NCI-H748 (cell line): Measurements from ENCODE around the gene CNTN4.

Source experiments
- DNase-seq: peaks from one replicate; lab custom pipeline; 2025; ENCODE audit not compliant: unreplicated experiment; lab: John Stamatoyannopoulos, UW

Gene CNTN4

DNA sequence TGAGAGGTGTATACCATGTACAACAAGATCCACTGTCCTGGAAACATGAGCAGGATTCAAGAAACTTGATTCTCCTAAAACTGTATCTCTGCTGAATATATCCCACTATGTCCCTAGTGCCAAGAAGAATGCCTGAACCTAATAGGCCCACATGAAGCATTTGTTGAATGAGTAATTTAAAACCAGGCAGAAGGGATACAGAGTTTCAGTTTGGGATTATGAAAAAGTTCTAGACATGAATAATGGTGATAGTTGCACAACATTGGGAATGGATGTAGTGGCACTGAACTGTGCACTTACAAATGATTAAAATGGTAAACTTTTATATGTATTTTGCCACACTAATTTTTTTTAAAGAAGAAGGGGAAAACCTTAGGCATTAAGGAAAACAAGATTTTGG, 750.4 kb downstream of the CNTN4 start:
- no peak for DNase-seq

DNA sequence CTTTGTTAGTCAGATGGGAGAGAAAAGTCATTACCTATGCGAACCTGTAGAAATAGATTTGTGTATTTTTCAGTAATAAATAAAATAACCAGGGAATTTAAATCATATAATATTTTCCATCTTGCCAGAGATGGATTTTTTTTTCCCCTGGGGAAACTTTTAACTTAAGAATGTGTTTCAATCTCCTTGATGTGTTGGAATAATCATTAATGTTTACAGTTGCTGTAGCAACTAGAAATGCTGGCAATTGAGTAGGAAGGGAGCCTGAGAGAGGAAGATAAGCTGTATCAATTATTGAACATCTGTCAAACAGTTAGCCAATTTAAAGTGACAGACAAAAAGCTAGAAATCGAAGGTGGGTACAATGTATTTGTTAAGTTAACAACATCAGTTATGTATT, 752.0 kb downstream of the CNTN4 start:
- DNase-seq, result no peak

DNA sequence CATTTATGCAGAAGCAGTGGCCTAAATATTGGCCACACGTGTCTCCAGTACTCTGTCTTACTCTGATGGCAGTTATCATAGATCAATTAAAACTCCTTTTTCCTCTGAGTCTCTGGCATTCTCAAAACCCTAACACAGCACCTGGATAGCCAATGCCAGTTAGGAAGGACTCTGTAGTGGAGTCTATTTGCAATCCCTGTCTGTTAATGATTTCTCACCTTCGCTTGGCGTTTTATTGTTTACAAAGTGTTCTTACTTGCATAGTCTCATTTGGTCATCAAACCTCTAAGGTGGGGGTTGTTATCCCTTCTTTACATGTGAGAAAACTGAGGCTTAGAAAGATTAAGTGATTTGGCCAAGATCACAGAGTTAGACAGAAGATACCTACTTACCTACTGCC, 752.7 kb downstream of the CNTN4 start:
- DNase-seq, result no peak

DNA sequence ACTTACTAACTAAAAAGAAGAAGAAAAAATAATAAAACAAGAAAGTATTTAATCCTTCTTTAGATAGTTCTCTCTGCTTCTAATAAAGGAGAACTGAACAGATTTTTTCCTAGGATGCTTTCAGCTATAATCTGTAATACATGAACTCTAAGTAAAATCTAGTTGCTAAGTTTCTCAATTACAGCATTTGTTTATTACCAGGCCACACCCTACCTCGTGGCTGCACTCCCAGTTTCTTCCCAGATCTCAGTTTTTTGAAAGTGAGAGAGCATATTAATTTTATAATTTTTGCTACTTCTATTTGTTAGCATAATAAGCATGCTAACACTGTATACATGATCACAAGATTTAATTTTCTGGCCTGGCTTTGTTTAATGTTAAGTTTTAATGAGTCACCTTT, 753.2 kb downstream of the CNTN4 start:
- no peak for DNase-seq

DNA sequence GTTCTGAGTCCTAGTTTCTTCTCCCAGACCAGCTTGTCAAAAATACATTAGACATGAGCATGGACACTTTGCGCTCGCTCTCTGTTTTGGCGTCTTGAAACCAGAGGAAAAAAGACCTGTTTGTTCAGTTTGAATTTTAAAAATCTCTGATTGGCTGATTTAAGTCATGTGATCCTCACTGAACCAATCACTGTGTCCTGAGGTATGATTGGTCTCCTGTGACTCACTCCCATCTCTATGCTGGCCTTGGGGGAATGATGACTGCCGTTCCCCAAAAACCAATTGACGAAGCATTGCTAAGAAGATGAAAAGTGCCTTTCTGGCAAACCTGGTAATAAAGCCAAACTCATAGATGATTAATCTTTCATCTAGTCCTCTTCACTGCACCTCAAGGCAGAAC, 755.0 kb downstream of the CNTN4 start:
- no peak for DNase-seq

DNA sequence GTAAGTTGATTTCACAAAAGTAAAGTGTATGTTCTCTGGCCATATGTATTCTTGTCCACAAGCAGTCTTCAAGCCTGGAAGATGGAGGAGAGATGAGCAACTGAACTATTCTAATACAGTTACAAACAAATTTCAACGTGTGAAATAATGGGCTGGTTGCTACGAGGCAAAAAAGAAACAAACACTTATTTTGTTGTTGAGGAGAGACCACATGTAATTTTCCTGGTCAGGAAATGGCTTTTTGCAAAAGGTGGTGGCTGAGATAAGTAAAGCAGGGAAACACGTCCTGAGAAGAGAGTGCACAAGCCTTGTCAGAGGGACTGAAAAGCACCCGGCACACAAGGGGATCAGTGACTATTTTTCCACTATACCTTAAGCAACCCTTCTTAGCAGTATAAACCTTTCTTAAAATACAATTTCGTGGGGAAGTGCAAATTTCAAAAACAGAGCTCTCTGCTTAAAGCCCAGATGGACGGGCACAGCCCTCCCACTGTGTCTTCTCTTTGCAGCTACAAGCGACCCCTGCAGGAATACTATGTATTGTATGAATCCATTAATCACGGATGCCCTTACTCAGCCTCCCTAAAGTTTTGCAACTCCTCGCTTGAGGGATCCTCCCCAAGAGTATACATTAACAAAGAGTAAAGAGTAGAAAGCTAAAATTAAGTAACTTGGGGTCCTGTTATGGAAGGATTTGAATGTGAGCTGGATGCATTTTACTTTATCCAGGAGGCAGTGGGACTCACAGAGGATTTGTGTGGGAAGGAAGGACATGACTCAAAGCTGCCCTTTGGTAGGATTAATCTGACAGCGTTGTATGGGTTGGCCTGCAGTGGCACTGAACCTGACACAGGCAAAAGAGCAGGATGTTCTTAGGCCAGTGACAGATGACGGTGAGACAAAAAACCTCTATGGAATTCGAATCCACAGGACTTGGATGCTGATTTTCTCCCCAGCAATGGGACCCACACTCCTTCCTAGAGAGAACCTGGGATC, 757.8 kb downstream of the CNTN4 start:
- no peak for DNase-seq

DNA sequence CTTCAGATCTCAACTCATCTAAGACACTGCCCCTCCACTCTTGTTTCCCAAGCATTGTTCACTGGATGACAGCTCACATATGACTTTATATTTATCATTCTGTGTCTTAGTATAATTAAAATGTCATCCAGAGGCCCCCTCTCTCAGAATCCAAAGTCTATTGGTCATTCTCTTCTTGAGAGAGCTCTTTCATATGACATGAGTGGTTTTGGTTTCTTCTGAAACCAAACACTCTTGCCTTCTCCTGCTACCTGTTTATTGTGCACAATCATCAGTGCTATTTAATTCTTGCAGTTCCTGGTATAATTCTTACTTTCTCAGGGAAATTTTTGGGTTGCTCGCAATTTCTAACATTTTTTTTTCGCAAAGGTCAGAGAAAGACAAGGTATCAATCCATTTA, 762.0 kb downstream of the CNTN4 start:
- no peak for DNase-seq

DNA sequence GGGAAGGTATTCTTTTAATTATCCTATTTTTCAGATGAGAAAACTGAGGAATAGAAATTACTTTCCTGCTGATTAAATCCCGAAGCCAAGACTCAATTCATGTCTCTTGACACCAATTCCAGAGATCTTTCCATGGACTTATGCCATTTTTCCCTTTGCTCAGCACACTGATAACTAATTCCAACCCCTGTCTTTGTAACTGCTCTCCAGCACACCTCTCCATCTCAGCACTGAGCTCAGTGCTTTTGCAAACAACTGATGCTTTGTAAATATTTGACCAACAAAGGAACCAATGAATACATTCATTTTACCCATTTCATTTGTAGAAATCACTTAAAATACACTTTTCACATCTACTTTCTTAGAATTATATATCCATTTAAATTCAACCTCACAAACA, 762.5 kb downstream of the CNTN4 start:
- DNase-seq, result no peak

DNA sequence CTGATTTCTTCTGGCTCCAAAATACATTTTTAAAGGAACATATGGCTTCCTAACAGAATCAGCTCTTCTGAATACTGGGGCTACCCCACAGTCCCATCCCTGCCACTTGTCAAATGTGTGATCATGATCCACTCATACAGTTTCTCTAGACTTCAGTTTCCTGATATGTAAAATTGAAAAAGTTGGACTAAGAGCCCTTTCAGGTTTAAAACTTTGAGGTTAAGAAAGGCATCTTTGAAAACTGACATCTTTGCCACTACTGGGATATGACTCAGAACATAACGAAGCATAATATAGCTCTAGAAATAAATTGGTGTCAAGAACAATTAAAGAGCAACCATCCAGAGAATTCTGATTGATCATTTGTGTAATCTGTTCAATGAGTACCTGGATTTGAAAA, 763.3 kb downstream of the CNTN4 start:
- DNase-seq, result no peak

DNA sequence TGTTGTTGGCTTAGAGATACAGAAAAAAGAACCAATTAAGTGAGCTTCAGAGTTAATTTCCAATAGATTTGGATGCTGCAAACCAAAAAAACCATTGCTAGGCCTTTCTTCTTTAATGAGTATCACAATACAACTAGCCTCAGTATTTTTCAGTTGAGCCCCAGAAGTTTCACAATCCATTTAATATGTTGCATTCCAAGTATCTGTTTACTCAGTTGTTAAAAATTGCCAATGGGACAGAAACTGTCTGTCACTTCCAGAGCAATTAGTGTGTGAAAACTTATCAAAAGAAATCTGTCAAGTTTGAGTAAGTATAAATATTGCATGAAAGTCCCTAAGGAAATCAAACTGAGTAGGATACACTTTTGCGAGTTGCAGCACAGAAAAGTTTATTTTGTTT, 763.7 kb downstream of the CNTN4 start:
- DNase-seq, result no peak

DNA sequence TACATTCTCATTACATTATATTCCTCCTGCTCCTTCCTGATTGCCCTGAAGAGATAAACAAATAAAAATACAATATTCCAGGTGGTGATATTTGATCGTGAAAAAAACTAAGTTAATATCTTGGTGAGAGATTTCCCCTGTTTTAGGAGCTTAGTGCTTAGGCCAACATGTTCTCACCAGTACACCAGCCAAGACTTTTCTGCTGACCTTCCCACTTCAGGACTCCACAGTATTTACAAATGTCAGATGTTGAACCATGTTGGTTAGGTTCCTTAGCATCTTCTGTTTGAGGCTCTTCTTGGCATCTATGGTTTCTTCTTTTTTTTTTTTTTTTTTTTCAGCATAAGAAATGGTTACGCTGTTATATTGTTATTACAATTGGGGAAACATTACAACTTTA, 764.5 kb downstream of the CNTN4 start:
- DNase-seq, result no peak

DNA sequence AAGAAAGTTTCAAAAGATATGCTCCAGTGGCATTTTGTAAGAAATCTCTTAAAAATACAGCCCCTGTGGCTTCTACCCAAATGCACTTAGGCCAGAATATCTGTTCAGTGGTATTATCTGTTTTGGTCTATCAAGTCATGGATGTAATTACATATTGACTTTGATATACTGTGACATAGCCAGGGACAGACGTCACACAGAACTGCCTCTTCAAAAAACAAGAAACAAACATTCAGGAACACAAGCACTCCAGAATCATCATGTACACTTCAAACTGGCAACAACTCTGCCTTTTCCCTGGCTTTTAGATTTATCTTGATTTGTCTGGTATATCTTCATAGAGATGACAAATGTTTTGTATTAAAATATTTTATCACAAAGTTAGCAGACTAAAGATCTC, 771.2 kb downstream of the CNTN4 start:
- no peak for DNase-seq

DNA sequence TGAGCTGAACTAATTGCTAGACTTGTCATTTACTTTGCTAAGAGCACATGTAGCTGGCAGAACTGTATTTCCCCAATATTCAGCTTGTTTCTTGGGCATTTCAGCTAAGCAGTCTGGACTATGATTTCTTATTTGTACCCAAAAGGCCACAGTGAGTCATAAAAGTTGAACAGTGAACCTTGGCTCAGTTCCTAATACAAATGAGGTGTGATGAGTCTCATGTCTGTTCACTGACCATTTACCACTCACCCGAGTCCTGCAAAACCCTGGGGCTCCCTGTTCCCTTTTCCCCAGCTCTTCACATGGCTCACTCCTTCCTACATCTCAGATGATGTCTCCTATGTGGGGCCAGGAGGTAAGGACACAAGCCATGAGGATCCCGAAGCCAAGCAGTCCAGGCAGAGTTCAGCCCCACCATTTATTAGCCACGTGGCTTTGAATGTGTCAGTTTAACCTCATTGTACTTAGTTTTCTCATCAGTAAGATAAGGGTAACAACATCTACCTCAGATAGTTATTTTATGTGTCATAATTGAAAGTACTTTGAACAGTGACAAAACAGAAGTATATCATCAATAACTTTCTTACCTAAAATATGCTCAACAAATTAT, 772.2 kb downstream of the CNTN4 start:
- DNase-seq, result no peak

DNA sequence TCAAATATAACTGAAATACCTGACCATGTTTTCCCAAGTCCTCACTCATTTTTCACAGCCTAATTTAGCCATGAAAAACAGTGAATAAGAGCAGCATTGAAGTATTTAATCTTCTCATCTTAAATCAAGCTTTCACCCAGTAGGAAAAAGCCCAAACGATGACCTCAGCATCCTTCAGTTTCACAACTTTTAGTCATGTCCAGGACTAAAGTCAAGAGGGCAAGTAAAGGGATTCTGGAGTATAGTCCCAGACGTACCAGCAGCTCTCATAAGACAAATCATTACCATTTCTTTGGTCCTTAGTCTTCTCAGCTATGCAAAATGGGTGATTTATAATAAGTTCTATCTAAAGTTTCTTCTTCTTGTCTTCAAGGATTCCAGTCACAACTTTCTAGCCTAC, 774.2 kb downstream of the CNTN4 start:
- no peak for DNase-seq

DNA sequence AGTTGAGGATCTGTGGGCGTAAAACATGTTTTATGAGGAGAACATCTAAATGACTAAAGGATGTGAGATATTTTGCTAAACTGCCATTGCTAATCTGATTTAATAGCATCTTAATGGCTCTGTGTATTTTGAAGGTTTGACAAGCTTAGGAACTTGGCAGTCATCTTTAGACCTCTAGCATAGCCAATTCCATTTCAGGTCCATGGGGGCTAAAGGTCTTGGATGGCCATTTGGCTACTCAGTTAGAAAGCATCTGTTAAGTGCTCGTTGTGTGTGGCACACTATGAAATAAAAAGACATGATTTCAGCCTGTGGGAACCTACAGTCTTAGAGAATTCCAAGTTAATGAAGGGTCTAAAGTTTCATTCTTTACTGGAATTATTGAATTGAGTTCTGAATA, 775.3 kb downstream of the CNTN4 start:
- no peak for DNase-seq

DNA sequence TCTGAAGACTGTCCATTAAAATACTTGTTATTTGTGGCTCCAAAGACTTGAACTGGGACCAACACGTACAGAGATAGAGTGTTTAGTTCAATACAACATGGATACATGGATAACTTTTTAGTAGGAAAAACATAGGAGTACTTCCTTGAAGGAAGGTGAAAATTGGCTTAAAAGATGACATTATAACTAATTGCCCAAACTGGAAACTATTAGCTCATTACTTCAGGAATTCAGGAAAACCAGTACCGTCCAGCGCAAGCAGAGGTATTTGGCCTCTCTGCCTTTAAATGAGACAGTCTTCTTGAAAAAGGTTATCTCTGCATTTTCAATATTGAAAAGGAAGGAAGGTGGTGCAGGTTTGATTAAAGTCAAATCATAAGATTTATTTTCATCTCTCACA, 777.0 kb downstream of the CNTN4 start:
- no peak for DNase-seq

DNA sequence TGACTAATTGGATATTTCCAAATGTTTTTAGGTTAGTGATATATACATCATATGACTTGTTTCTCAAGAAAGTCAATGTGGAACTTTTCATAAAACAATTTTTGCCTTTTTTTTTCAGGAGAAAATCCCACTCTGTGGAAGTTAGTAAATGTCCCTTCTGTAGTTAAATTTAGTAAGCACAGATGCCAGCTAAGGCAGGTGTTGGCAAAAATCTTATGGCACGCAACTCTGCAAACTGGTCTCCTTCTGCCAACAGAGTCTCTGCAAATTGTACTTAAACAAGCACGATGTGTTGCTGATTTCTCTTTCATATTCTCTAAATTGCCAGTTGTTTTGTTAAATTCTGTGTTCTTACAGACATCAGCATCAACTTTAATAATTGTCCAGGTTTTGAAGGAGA, 777.7 kb downstream of the CNTN4 start:
- DNase-seq, result no peak

DNA sequence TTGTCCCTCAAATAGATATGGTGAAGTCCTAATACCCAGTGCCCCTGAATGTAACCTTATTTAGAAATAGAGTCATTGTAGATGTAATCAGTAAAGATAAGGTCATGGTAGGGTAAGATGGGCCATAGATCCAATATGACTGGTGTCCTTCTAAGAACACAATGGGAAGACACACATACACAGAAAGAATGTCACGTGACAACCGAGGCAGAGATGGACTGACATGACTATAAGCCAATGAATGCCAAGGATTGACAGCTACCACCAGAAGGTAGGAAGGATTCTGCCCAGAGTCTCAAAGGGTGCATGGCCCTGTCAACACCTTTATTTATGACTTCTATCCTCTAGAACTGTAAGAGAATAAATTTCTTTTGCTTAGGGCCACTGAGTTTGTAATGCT, 780.4 kb downstream of the CNTN4 start:
- DNase-seq, result no peak

DNA sequence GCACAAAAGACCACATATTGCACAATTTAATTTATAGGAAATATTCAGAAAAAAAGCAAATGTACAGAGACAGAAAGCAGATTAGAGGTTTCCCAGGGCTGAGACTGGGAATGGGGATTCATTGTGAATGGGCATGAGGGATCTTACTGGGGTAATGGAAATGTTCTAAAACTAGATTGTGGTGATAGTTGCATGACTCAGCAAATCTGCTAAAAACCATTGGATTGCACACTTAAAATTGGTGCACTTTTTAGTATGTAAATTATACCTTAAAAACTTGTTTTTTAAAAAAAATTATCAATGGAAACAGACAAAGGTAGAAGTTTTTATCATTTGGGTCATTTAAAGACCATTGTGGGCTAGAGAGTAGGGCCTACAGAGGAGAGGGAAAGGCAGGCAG, 780.9 kb downstream of the CNTN4 start:
- DNase-seq, result no peak

DNA sequence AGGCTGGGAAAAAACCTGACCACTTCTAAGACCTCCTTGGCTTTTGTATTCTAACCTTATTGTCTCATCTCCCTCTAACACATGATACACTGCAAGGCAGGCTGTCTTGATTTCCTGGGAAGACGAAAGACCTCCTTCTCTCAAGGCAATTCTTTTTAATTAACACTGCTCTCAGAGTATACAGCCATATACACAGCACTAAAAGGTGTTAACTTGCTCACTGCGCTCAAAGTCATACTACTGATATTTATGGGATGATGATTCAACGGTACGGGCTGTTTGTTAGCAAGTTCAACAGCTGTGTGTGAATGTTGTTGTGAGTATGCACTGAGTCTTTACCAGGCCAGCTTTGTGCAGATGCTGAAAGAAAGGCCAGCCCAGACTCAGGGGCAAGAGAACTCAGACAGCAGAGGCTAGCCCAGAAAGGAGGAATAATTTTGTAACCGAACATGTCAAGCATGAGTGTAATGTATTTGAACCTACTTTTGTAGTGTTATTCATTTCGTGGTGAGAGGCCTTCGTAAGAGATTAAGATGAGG, 781.6 kb downstream of the CNTN4 start:
- no peak for DNase-seq

DNA sequence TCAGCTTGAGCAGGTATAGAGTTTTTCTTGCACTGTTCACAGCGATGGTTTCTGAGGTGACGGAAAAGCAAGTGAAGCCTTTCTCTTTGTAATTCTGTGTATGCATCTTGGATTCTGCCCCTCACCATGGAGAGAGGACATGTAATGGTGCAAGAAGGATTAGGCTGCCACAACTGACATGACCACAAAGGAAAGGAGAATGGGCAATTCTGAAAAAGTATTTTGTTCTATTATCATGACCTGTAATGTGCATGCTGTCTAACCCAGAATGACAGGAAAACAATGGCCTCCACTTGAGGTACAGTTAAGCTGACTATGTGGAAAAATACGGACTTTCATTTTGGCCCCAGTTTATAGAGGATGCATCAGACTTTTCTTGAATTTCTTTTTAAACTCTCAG, 784.6 kb downstream of the CNTN4 start:
- DNase-seq, result no peak

DNA sequence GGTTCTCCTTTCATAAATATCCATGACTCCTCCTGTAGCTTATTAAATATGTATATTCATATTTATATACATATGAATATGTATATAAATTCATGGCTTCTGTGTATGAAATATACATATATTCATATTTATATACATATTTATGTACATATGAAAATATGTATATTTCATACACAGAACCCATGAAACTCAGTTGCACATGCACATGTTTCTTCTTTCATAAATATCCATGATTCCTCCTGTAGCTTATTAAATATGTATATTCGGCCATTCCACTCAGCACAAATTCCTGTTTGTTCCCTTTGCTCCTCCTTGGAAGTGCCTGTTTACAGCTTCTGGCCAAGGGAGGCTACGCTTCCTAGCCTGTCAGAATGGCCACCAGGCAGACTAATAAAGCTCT, 789.9 kb downstream of the CNTN4 start:
- DNase-seq, result no peak
